CD4-positive, alpha-beta T cell treated with Interleukin-6 for 4 hours (primary cell): ENCODE data around the gene LEF1.

Source experiments
- DNase-seq: peaks from one replicate; pipeline ENCODE4 v3.0.0-alpha.2; 2020; ENCODE audit warnings: mixed read lengths

The LEF1 gene

GRCh38 chr4:108168671-108169523 lies at the start of gene LEF1:
LEF1 (minus strand) TSS chr4:108168932; CDS start chr4:108167767, 1,165 bp downstream.
- peak; percentile 88 for DNase-seq

- no peak for DNase-seq
Measured at GRCh38 chr4:108216510-108216909, 47.8 kb upstream of the LEF1 start.

- no peak for DNase-seq
Measured at GRCh38 chr4:108215055-108215454, 46.3 kb upstream of the LEF1 start.

GRCh38 chr4:108213723-108214122 lies 45.0 kb upstream of the LEF1 start:
- DNase-seq = no peak

- DNase-seq = no peak
Measured at GRCh38 chr4:108213308-108213707, 44.6 kb upstream of the LEF1 start.

GRCh38 chr4:108210989-108211835 lies 42.5 kb upstream of the LEF1 start:
- DNase-seq = no peak

- DNase-seq = no peak
Measured at GRCh38 chr4:108209489-108209888, 40.8 kb upstream of the LEF1 start.

GRCh38 chr4:108205859-108206258 lies 37.1 kb upstream of the LEF1 start:
- DNase-seq = no peak

GRCh38 chr4:108204518-108204917 lies 35.8 kb upstream of the LEF1 start:
- DNase-seq = no peak

- DNase-seq = no peak
Measured at GRCh38 chr4:108203377-108203776, 34.6 kb upstream of the LEF1 start.

GRCh38 chr4:108201774-108202173 lies 33.0 kb upstream of the LEF1 start:
- no peak for DNase-seq

GRCh38 chr4:108199881-108200280 lies 31.1 kb upstream of the LEF1 start:
- DNase-seq = no peak

- no peak for DNase-seq
Measured at GRCh38 chr4:108193886-108194672, 25.3 kb upstream of the LEF1 start.

- DNase-seq = no peak
Measured at GRCh38 chr4:108192935-108193334, 24.2 kb upstream of the LEF1 start.

- DNase-seq = no peak
Measured at GRCh38 chr4:108192056-108192455, 23.3 kb upstream of the LEF1 start.

GRCh38 chr4:108191269-108191914 lies 22.7 kb upstream of the LEF1 start:
- peak; percentile 12 for DNase-seq

- no peak for DNase-seq
Measured at GRCh38 chr4:108188770-108189169, 20.0 kb upstream of the LEF1 start.

GRCh38 chr4:108185252-108185651 lies 16.5 kb upstream of the LEF1 start:
- DNase-seq = no peak

GRCh38 chr4:108184453-108185049 lies 15.8 kb upstream of the LEF1 start:
- no peak for DNase-seq

- DNase-seq = peak; percentile 44
Measured at GRCh38 chr4:108181704-108182103, 13.0 kb upstream of the LEF1 start.

- DNase-seq = no peak
Measured at GRCh38 chr4:108180513-108180912, 11.8 kb upstream of the LEF1 start.

GRCh38 chr4:108175966-108176365 lies 7.2 kb upstream of the LEF1 start:
- no peak for DNase-seq
